RCC 7860 (cell line): ENCODE results near the gene HOOK2.
"Not testable (repeated sequence)": the region's sequence is repeated elsewhere in the genome, so short reads cannot be mapped to it uniquely, and the experiment has no call there.

Experiments
- DNase-seq: peaks from one replicate; pipeline ENCODE4 v3.0.0-alpha.2; 2015; ENCODE audit warnings: low spot score
- FAIRE-seq: peaks from 2 replicates; lab custom pipeline; 2012; peaks lifted over from hg19 to GRCh38; lab: Jason Lieb, UNC

Gene HOOK2

GRCh38 chr19:12756150-12756883 is 19.0 kb downstream of the HOOK2 start:
- no peak for FAIRE-seq
- no peak for DNase-seq

- DNase-seq (no peak), FAIRE-seq (no peak)
Measured at GRCh38 chr19:12754465-12755196, 20.7 kb downstream of the HOOK2 start.

- DNase-seq: no peak
- no peak for FAIRE-seq
Measured at GRCh38 chr19:12752056-12752781, 23.1 kb downstream of the HOOK2 start.

GRCh38 chr19:12751635-12752034 is 23.7 kb downstream of the HOOK2 start, which contains the start of gene BEST2:
Gene BEST2, plus strand, starts transcription at chr19:12751791. Its CDS starts 802 bp downstream, at chr19:12752593.
- DNase-seq: no peak
- no peak for FAIRE-seq

- FAIRE-seq (no peak), DNase-seq (no peak)
Measured at GRCh38 chr19:12750851-12751250, 24.5 kb downstream of the HOOK2 start.

GRCh38 chr19:12749938-12750521 is 25.3 kb downstream of the HOOK2 start:
- no peak for FAIRE-seq

GRCh38 chr19:12748489-12748888 is 26.9 kb downstream of the HOOK2 start:
- FAIRE-seq: no peak
- DNase-seq: no peak

More at GRCh38 chr19:12749938-12750521, 25.3 kb downstream of the HOOK2 start:
- DNase-seq: no peak

GRCh38 chr19:12745166-12745897 is 30.0 kb downstream of the HOOK2 start:
- DNase-seq: peak; percentile 66
- FAIRE-seq: peak; percentile 83

GRCh38 chr19:12737835-12738351 is 37.5 kb downstream of the HOOK2 start:
- FAIRE-seq (no peak), DNase-seq (no peak)

GRCh38 chr19:12736995-12737834 is 38.1 kb downstream of the HOOK2 start, which contains the start of gene GET3:
Gene GET3, plus strand, starts transcription at chr19:12737497. Its CDS starts 9 bp downstream, at chr19:12737506.
- peak; percentile 98 for FAIRE-seq

GRCh38 chr19:12733369-12734214 is 41.8 kb downstream of the HOOK2 start:
- FAIRE-seq (no peak), DNase-seq (peak; percentile 10)

More at GRCh38 chr19:12736995-12737834, 38.1 kb downstream of the HOOK2 start, which contains the start of gene GET3:
- DNase-seq: peak; percentile 100

GRCh38 chr19:12731337-12731736 is 44.0 kb downstream of the HOOK2 start:
- FAIRE-seq: no peak
- DNase-seq: no peak

- DNase-seq: no peak
- FAIRE-seq: no peak
Measured at GRCh38 chr19:12730064-12730463, 45.3 kb downstream of the HOOK2 start.

- FAIRE-seq (no peak), DNase-seq (peak; percentile 18)
Measured at GRCh38 chr19:12727745-12728433, 47.5 kb downstream of the HOOK2 start.

GRCh38 chr19:12726988-12727316 is 48.4 kb downstream of the HOOK2 start:
- DNase-seq (no peak), FAIRE-seq (no peak)

GRCh38 chr19:12725612-12726011 is 49.7 kb downstream of the HOOK2 start:
- not testable (repeated sequence) for DNase-seq, FAIRE-seq

- DNase-seq (peak; percentile 56), FAIRE-seq (no peak)
Measured at GRCh38 chr19:12723641-12724426, 51.5 kb downstream of the HOOK2 start, which contains the start of gene TNPO2. Gene TNPO2, minus strand, starts transcription at chr19:12723932. Its CDS starts 2,955 bp downstream, at chr19:12720977.
